AG04450 (cell line): ENCODE data around the gene GGT7. TPM values are rescaled to one million over a fixed set of nuclear protein-coding genes. Genes with fewer than 3 reads are reported as not detected.

ENCODE experiments used
- CTCF ChIA-PET: fragments of 300-600, 350-600 bp; formaldehyde crosslinking; extraction: SDS; loops from one replicate; lab custom pipeline; 2022; ENCODE audit warnings: antibody characterized with exemption, inconsistent platforms; lab: Charles Lee
- POLR2A ChIA-PET: fragments of 350-600 bp; formaldehyde crosslinking; extraction: SDS; loops from one replicate; lab custom pipeline; 2021; ENCODE audit warnings: antibody characterized with exemption, inconsistent platforms; lab: Yijun Ruan, JAX
- DNase-seq: peaks from one replicate; pipeline ENCODE4 v3.0.0-alpha.2; 2011; ENCODE audit warnings: low read depth, low spot score
- H3K27ac ChIP-seq: one replicate; pipeline ENCODE4 v1.5.1; 2012; ENCODE audit warnings: low read depth, low read length, control low read depth
- H3K27me3 ChIP-seq: one replicate; pipeline ENCODE4 v1.6.0; 2012; ENCODE audit warnings: low read length; ENCODE audit not compliant: control insufficient read depth, insufficient read depth
- H3K4me3 ChIP-seq: 2 replicates; pipeline ENCODE4 v1.5.1; 2011; ENCODE audit warnings: mild to moderate bottlenecking, low read depth, low read length, control low read depth
- H3K9me3 ChIP-seq: 2 replicates; pipeline ENCODE4 v1.5.1; 2012; ENCODE audit warnings: low read length; ENCODE audit not compliant: control insufficient read depth, insufficient read depth
- CTCF ChIP-seq: IDR thresholded peaks from 2 replicates; pipeline ENCODE4 v1.5.1; 2011; ENCODE audit warnings: low read depth, low read length, control low read depth, inconsistent platforms
- polyA plus RNA-seq: library from polyadenylated mRNA; depleted of rRNA; stranded (reverse); fragments of >200 nt; gene quantifications from 2 replicates; pipeline ENCODE4 v1.2.3, GENCODE V29; 2011

GGT7 gene
- polyA plus RNA-seq, 1 experiment = 12.1 TPM

GRCh38 chr20:34871320-34871926 is 1.2 kb downstream of the GGT7 start:
- POLR2A ChIA-PET = no interaction called here
- DNase-seq = no peak
- H3K4me3 ChIP-seq = peak overlapping the region; percentile 80
- no peak overlapping the region for H3K27ac ChIP-seq
- H3K27me3 ChIP-seq = no peaks in the 10 kb centered on the region
- CTCF ChIA-PET = interaction anchor here (0.8 to 6.1 kb wide), 5 partner anchors 74 to 102 kb away, joined by 3 to 57 read pairs (median 3); partner anchors contain the start of genes GSS and MYH7B
- H3K9me3 ChIP-seq = no peaks in the 10 kb centered on the region
- TF ChIP-seq CTCF = no peak

DNA sequence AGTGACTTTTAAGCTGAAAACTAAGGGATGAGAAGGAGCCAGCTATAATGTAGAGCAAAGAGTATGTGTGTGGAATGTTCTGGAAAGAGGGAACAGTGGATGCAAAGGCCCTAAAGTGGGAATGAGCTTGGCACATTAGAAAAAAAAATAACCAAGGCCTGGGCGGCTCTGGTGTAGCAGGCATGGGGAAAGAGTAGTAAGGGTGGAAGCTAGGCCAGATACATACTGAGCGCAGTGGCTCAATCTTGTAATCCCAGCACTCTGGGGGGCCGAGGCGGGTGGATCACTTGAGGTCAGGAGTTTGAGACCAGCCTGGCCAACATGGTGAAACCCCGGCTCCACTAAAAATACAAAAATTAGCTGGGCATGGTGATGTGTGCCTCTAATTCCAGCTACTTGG is 8.4 kb downstream of the GGT7 start:
- no peak for TF ChIP-seq CTCF
- Histone ChIP-seq H3K4me3 (no peak overlapping the region), H3K27me3 (no peaks in the 10 kb centered on the region), H3K9me3 (no peaks in the 10 kb centered on the region; the same call in 1 of the 2 replicates), H3K27ac (no peak overlapping the region)
- ChIA-PET CTCF (interaction anchor here (1.5 to 2.0 kb wide), 2 partner anchors 9 to 95 kb away, joined by 3 to 7 read pairs; partner anchors contain the start of gene GGT7), POLR2A (no interaction called here)
- DNase-seq = no peak

DNA sequence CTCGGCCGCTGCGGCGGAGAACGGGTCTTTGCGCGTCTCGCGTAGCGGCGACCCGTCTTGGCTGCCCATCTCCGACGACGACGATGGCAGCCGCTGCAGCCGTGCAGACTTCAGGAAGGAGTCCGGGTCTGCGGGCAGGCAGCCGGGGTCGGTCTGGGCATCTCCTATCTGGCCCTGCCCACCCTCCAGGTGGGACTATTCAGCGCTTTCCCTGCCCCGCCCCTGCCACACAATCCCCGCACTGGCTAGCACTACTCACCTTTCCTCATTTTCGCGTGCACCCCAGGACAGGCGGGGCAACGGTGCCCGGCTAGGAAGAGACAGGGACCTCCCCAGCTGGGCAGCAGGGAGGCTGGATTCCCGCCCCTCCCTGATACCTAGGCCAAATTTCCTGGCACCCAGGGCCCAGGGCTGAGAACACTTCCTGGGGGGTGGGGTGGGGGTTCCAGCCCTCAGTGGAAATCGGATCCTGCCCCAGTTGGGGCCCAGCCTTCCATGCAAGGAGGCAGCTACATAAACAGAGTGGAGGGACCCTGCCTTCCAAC is 9.2 kb downstream of the GGT7 start:
- H3K4me3 ChIP-seq = no peak overlapping the region
- POLR2A ChIA-PET = no interaction called here
- H3K27me3 ChIP-seq = no peaks in the 10 kb centered on the region
- H3K9me3 ChIP-seq = no peaks in the 10 kb centered on the region; the same call in 1 of the 2 replicates
- no peak for DNase-seq
- CTCF ChIA-PET = interaction anchor here (0.7 to 2.0 kb wide), 3 partner anchors 10 to 271 kb away, joined by 3 to 7 read pairs (median 4); partner anchors contain the start of gene GGT7
- no peak overlapping the region for H3K27ac ChIP-seq
- no peak for TF ChIP-seq CTCF

GRCh38 chr20:34862724-34863123 is 9.9 kb downstream of the GGT7 start:
- Histone ChIP-seq H3K27me3 (no peaks in the 10 kb centered on the region), H3K27ac (no peak overlapping the region), H3K9me3 (no peaks in the 10 kb centered on the region; the same call in 1 of the 2 replicates), H3K4me3 (no peak overlapping the region)
- TF ChIP-seq CTCF = no peak
- DNase-seq = no peak
- POLR2A ChIA-PET = interaction anchor here (0.6 kb wide), 1 partner anchor 168 kb away, joined by 8 read pairs; no protein-coding TSS in a partner anchor
- CTCF ChIA-PET = interaction anchor here (0.7 to 2.1 kb wide), 2 partner anchors 10 to 271 kb away, joined by 4 to 7 read pairs; partner anchors contain the start of gene GGT7
